GM12874 (cell line): ENCODE results near the gene RALGPS1.

Experiments used
- TF ChIP-seq, protein P1 (sequence below): IDR thresholded peaks from 2 replicates; pipeline ENCODE4 v1.5.1; 2011; ENCODE audit warnings: low read depth, mild to moderate bottlenecking, control low read depth, low read length, moderate library complexity; ENCODE audit not compliant: insufficient read depth

RALGPS1 gene

DNA sequence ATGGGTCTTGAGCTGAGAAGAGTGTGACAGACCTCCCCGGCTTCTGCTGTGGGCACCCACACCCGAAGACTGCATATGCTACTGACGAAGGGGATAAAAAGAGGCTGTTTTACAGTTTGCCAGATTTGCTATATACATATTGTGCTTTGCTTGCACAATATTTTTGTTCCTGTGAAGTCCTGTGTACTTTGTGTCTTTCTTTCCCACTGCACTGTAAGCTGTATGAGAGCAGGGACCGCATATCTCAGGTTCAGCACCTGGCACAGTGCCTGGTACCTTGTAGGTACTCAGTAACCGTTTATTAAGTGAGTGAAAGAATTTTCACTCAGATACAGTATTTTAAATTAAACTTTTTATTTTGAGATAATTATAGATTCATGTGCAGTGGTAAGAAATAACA lies 341.7 kb downstream of the RALGPS1 start:
- TF ChIP-seq, protein P1, sequence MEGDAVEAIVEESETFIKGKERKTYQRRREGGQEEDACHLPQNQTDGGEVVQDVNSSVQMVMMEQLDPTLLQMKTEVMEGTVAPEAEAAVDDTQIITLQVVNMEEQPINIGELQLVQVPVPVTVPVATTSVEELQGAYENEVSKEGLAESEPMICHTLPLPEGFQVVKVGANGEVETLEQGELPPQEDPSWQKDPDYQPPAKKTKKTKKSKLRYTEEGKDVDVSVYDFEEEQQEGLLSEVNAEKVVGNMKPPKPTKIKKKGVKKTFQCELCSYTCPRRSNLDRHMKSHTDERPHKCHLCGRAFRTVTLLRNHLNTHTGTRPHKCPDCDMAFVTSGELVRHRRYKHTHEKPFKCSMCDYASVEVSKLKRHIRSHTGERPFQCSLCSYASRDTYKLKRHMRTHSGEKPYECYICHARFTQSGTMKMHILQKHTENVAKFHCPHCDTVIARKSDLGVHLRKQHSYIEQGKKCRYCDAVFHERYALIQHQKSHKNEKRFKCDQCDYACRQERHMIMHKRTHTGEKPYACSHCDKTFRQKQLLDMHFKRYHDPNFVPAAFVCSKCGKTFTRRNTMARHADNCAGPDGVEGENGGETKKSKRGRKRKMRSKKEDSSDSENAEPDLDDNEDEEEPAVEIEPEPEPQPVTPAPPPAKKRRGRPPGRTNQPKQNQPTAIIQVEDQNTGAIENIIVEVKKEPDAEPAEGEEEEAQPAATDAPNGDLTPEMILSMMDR, result no peak

DNA sequence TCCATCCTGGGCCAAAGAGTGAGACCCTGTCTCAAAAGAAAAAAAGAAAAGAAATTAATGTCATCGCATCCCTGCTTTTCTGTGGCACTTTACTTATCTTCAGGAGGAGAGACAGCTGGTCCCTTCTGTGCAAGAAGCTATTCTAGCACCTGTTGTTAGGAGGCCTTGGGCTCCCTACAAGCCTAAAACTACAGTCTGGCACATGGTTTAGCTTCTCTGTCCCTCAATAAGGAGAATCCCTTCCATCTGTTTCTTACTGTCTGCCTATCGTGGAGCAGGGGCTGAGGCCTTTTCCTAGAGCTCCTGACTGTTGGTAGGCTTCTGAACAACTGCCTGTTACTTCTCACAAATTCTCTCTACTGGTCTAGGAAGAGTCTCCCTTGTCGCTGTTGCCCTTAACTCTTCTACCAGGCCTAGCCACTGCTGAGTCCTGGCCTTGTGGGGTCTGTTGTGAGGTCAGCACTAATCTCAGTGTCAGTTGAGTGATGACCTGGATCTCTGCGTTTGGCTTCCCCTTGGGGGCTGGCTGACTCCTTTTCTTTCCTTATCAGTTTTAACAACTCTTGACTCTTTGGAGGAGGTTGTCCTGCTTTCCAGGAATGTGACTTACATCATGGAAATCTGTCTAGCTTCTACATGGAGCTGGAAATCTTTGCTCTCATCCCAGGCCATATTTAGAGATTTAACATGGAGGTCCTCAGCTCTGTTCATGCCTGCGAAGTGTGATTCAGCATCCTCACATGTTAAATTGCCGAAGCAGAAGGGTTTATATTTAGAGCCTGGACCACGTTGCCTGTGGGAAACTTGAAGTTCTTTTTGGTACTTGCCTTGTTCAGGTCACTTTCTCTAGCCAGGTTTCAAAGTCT lies 344.3 kb downstream of the RALGPS1 start:
- TF ChIP-seq, protein P1, result no peak

DNA sequence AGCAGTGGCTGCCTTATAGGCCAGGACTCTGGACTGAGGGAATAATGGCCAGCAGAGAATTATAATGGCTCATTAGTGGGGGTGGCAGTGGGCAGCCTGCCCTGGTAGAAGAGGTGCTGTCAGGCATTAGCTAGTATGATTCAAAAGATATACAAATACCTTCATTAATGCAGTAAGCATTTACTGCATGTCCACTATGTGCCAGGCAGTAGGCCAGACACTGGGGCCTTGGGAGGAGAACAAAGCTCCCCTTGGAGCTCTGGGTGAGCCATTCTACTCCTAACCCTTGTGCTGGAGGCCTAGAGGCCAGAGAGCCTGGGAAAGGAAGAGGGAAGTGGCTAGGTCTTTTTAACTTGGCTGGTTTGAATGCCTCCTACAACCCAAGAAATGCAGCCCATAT lies 348.0 kb downstream of the RALGPS1 start:
- TF ChIP-seq, protein P1, result no peak

DNA sequence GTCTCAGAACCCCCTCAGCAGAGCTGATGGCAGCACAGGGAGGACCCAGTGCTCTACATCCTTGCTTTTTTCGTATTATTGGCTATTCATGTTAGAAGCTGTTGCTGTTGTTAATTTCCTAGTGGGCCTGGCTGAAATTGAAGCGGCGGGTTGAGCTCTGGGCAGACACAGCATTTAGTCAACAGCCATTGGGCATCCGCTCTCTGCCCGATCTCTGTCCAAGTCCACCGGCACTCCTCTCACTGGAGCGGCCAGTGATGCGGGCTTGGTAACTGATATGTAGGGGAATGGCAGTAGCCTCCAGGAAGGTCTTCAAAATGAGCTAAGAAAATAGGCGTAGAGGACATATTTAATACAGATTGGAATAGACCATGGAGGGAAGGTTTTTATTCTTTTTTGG lies 348.7 kb downstream of the RALGPS1 start:
- TF ChIP-seq, protein P1, result no peak

DNA sequence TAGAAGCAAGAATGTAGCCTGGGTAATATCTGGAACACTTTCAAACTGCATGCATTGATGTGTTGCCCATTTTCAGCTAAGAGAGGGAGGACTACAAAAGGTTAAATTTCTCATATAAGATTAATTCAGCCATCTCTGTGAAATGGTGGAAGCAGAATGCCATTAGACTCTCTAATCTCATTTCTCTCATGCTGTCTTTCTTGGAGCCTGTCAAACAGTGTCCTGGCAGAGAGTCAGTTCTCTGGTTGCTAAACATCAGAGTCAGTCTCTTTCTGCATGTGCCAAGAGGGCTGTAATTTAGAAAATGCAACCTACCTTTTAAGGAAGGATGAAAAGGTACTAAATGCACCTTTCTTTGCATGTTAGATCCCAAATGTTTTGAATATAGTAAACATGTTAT lies 349.1 kb downstream of the RALGPS1 start:
- TF ChIP-seq, protein P1, result no peak

DNA sequence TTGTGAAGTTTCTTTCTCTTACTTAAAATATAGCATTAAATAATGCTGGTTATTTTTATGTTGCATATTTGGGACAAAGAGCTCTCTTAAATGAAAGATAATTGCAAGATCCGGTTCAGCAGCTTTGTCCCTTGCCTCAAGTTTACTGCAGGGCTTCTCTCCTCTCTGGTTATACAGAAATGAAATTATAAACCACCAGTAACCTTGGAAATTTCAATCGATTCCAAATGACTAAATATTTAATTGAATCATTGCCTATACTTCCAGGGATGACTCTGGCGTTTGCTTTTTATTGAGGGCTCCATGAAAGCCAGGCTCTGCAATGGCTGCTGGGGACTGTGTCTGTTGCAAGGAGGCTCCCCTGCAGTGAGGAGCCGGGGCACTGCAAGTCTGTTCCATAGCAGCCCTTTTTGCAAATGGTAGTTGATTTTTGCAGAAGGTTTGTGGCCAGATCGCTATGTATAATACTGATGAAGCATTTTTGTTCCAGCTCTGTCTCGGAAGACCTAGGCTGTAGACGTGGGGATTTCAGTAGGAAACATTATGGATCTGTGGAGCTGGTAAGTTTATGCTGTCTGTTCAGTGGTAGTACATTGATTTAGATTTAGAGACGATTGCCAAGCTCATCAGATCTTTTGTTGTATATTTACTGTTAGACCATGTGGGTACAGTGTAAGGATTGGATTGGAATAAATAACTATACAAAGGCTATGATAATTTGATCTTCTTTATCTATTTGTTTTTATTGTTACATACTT lies 350.1 kb downstream of the RALGPS1 start, which contains the start of gene GARNL3:
Gene GARNL3, plus strand, starts transcription at position 313 of the 758 bp plus-strand sequence. Its CDS starts 104 bp downstream, at position 417.
- TF ChIP-seq, protein P1, result no peak

DNA sequence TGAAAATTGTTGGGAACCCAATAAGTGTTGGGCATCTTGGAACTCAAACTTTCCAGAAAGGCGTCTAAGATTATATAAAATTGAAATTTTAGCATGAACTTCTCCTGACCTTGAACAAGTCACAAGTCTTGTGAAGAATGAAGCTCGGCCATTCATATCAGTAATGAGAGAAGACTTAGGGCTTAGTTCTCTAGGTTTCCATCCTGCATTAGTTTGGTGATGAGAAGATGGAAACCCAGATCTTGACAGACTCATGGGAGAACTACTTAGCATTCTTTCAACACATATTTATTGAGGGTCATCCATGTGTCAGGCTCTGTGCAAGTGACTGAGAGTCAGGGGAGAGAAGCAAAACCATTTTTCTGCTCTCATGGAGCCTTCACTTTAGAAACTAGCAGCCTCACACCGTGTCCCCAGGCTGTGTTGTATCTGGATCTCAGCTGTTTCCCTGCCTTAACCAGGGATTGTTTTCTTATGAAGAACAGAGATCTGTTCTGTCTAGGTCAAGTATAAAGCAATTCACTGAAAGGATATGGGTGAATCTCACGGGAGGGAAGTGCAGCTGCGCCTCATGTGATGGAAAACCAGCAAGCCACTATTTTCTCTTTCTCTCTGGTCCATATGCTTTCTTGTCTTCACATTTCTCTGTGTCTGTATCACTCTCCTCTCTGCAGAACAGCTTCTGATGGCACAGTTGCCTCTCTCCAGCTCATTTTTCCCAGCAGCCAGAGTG lies 353.4 kb downstream of the RALGPS1 start:
- TF ChIP-seq, protein P1, result no peak
